DMS 273 (cell line): Measurements from ENCODE around the gene GPR148.

Source experiments
- DNase-seq: peaks from one replicate; lab custom pipeline; 2025; ENCODE audit not compliant: unreplicated experiment; lab: John Stamatoyannopoulos, UW

Gene GPR148

GRCh38 chr2:130749078-130749477, 20.2 kb downstream of the GPR148 start:
- no peak for DNase-seq

- no peak for DNase-seq
Measured at GRCh38 chr2:130749641-130750040, 20.8 kb downstream of the GPR148 start.

GRCh38 chr2:130754811-130755210, 25.9 kb downstream of the GPR148 start:
- no peak for DNase-seq

- DNase-seq = peak; percentile 57
Measured at GRCh38 chr2:130755256-130756052, 26.6 kb downstream of the GPR148 start, which contains the start of gene AMER3. AMER3 (plus strand) TSS chr2:130755540; CDS start chr2:130762073, 6,533 bp downstream.

GRCh38 chr2:130756053-130756873, 27.4 kb downstream of the GPR148 start:
- DNase-seq = peak; percentile 77

- DNase-seq = no peak
Measured at GRCh38 chr2:130756874-130757668, 28.2 kb downstream of the GPR148 start.

- peak; percentile 95 for DNase-seq
Measured at GRCh38 chr2:130759906-130760753, 31.3 kb downstream of the GPR148 start.

- peak; percentile 62 for DNase-seq
Measured at GRCh38 chr2:130760754-130761751, 32.2 kb downstream of the GPR148 start.

GRCh38 chr2:130762031-130762909, 33.4 kb downstream of the GPR148 start:
- no peak for DNase-seq

GRCh38 chr2:130762910-130763385, 34.1 kb downstream of the GPR148 start:
- no peak for DNase-seq

- no peak for DNase-seq
Measured at GRCh38 chr2:130763405-130763804, 34.5 kb downstream of the GPR148 start.

GRCh38 chr2:130764035-130764820, 35.4 kb downstream of the GPR148 start:
- DNase-seq = no peak

GRCh38 chr2:130764821-130765115, 35.9 kb downstream of the GPR148 start:
- no peak for DNase-seq

- no peak for DNase-seq
Measured at GRCh38 chr2:130765464-130765863, 36.6 kb downstream of the GPR148 start.

GRCh38 chr2:130766037-130766436, 37.2 kb downstream of the GPR148 start:
- DNase-seq = no peak

- no peak for DNase-seq
Measured at GRCh38 chr2:130766711-130767407, 38.0 kb downstream of the GPR148 start.

GRCh38 chr2:130767408-130767775, 38.5 kb downstream of the GPR148 start:
- DNase-seq = no peak
